Heart left ventricle (tissue), 16 donors: ENCODE measurements around the gene TSR1. TPM values are rescaled to one million over a fixed set of nuclear protein-coding genes. Genes with fewer than 3 reads are reported as not detected.
A peak's percentile ranks its signal among the peaks of the same experiment; 100 is the strongest.

Experiments used
- ATAC-seq, 4 donors: fragments of 200-7000 bp; cut with Tn5 transposase; one replicate each; pipeline ENCODE4 v1.9.1; 2020 to 2022; ENCODE audit warnings: moderate library complexity in 4 of 4, mild to moderate bottlenecking in 3 of 4, moderate number of reproducible peaks in 1 of 4
- DNase-seq, 5 donors: peaks; one replicate each; pipeline ENCODE4 v3.0.0-alpha.2; 2020
- H3K27ac ChIP-seq, 12 donors: fragments of 200-600 bp; sonication (generic) in 4 of 12; one replicate each; pipeline versions ENCODE4 v1.5.0 to v1.8.0; 2016 to 2022; ENCODE audit warnings: mild to moderate bottlenecking in 2 of 12
- H3K27me3 ChIP-seq, 9 donors: fragments of 200-600 bp; sonication (generic) in 2 of 9; one replicate each; pipeline versions ENCODE4 v1.5.1 to v1.8.0; 2016 to 2022; ENCODE audit warnings: mild to moderate bottlenecking in 3 of 9
- H3K36me3 ChIP-seq, 9 donors: fragments of 200-600 bp; sonication (generic) in 2 of 9; one replicate each; pipeline versions ENCODE4 v1.5.0 to v1.8.0; 2018 to 2022; ENCODE audit warnings: mild to moderate bottlenecking in 2 of 9
- H3K4me1 ChIP-seq, 12 donors: fragments of 200-600 bp; sonication (generic) in 4 of 12; one replicate each; pipeline versions ENCODE4 v1.5.0 to v1.8.0; 2016 to 2022; ENCODE audit warnings: mild to moderate bottlenecking in 3 of 12
- H3K4me3 ChIP-seq, 12 donors: fragments of 200-600 bp; sonication (generic) in 4 of 12; one replicate each; pipeline versions ENCODE4 v1.5.0 to v1.8.0; 2017 to 2022; ENCODE audit warnings: mild to moderate bottlenecking in 9 of 12, moderate library complexity in 4 of 12
- H3K9me3 ChIP-seq, 12 donors: fragments of 200-600 bp; sonication (generic) in 4 of 12; one replicate each; pipeline versions ENCODE4 v1.5.0 to v1.8.0; 2016 to 2022; ENCODE audit warnings: mild to moderate bottlenecking in 1 of 12
- CTCF ChIP-seq, 12 donors: fragments of 200-600 bp; sonication (generic) in 4 of 12; IDR thresholded peaks; one replicate each; pipeline versions ENCODE4 v1.5.0 to v1.8.0; 2018 to 2022; ENCODE audit warnings: antibody characterized with exemption in 12 of 12, mild to moderate bottlenecking in 5 of 12
- POLR2A ChIP-seq, 2 donors: fragments of 450-650 bp; IDR thresholded peaks; one replicate each; pipeline ENCODE4 v1.6.1; 2017; ENCODE audit warnings: antibody characterized with exemption in 2 of 2, mild to moderate bottlenecking in 2 of 2, moderate library complexity in 2 of 2
- WGBS, 4 donors: extraction: QIAGEN DNeasy Blood & Tissue Kit in 2 of 4; methylation state at CpG; one replicate each; pipeline versions ENCODE4 v1.1.5 to v1.1.7; 2013 to 2018; 5-methylcytosine and 5-hydroxymethylcytosine counted together
- intact Hi-C, 10 donors: fragments of 100-400 bp; cut with DNase I; formaldehyde crosslinking; loops; one replicate each; pipeline versions ENCODE4 v1.11.1 to v1.14.2; 2022
- long read RNA-seq, 3 donors: library from polyadenylated mRNA; unstranded; transcript quantifications; one replicate each; pipeline ENCODE4 v2.0.0, GENCODE V29; 2020 to 2021
- polyA plus RNA-seq, 2 donors: library from polyadenylated mRNA; stranded (reverse); fragments of 200-250 nt; gene quantifications; one replicate each; pipeline ENCODE4 v1.2.3, GENCODE V29; 2013
- total RNA-seq, 9 donors: library from RNA; depleted of rRNA in 2 of 9; stranded (reverse); fragments of >200 nt in 2 of 9; fragmentation: NEBNext Ultra II Directional in 3 of 9; extraction: Animal tissue kit (Norgen Biotek cat#: 25700) in 3 of 9; gene quantifications; one replicate each; pipeline versions ENCODE4 v1.1.0 to v1.2.4, GENCODE V29; 2016 to 2023
- donor health status: ischemic (EF 13 %, LVEDD 7.1; RV severe dilation, severe dysfunction).
- donor health status: healthy with polysubstance abuse.
- donor health status: DM: no; HTN: yes; CAD: no.
- donor health status: DM: no; HTN: no; CAD: no.
- donor health status: ischemic (EF 25% LVEDD 6.9; RV normal size, moderate dysfunction).
- donor health status: ischemic (EF 25% LVEDD 5.7; RV mildly dilated, moderate dysfunction).
- donor health status: healthy.
- donor health status: DM: yes; HTN: yes; CAD: no.
- donor health status: ischemic (EF 35%, LVEDD 5.7; RV mildly dilated, moderate dysfunction).
- donor health status: nonischemic (EF 11% LVEDD 7.7; RV severe dilation, severe dysfunction).
- donor health status: DM: yes; HTN: yes; CAD: no.
- donor health status: PGD.
- donor health status: ischemic (EF 29% LVEDD 5.4; RV normal size, mild dysfunction).
- donor health status: nonischemic (EF 23%, LVEDD 6.1; RV moderate dilation, normal function).

The TSR1 gene
- total RNA-seq (10 to 100 TPM; 19.4 to 35.8 (median 22.3) TPM), polyA plus RNA-seq (10 to 100 TPM; 12.0 to 26.4 TPM)
- long read RNA-seq, donor 1, full-length matches to known transcripts = 48 of 63 reads
- long read RNA-seq, donor 1, partial matches to known transcripts = 7 of 63 reads
- long read RNA-seq, donor 1, other reads (novel, unspliced or antisense) = 8 of 63 reads
- long read RNA-seq, donor 2, full-length matches to known transcripts = 128 of 165 reads
- long read RNA-seq, donor 2, partial matches to known transcripts = 20 of 165 reads
- long read RNA-seq, donor 2, other reads (novel, unspliced or antisense) = 17 of 165 reads
- long read RNA-seq, donor 3, full-length matches to known transcripts = 46 of 63 reads
- long read RNA-seq, donor 3, partial matches to known transcripts = 7 of 63 reads
- long read RNA-seq, donor 3, other reads (novel, unspliced or antisense) = 10 of 63 reads

GRCh38 chr17:2336215-2336851 is at the start of gene TSR1:
TSR1 (minus strand) TSS chr17:2336457; CDS start chr17:2336427, 30 bp downstream.
- H3K4me1 ChIP-seq = peaks cover 0 to 31% (median 17%) of the 10 kb centered on the region in 12 donors
- intact Hi-C loops = no loop called here
- ATAC-seq = peak; percentile 95 to 99 (median 96)
- no peaks in the 10 kb centered on the region for H3K27me3 ChIP-seq
- WGBS, 4 donors = 0 to 1% (median 0%) methylated on average over 20 to 48 of the region's 48 CpGs
- peaks cover 0 to 42% (median 39%) of the 10 kb centered on the region in 9 donors for H3K36me3 ChIP-seq
- DNase-seq = peak; percentile 92 to 95 (median 93)
- peak within 1 kb of the TSS; percentile 70 to 96 (median 88) for H3K4me3 ChIP-seq
- H3K9me3 ChIP-seq = no peaks in the 10 kb centered on the region
- peak within 1 kb of the TSS; percentile 6 to 95 (median 82) for H3K27ac ChIP-seq
- peak; percentile 39 to 88 for TF ChIP-seq POLR2A (IDR thresholded peaks at IDR 0.05)
- peak in 8 of 12 donors; percentile 14 to 57 (median 32) for TF ChIP-seq CTCF (IDR thresholded peaks at IDR 0.05)

GRCh38 chr17:2385240-2386210 is 49.3 kb upstream of the TSR1 start:
- intact Hi-C loops = loop anchor here in 2 of 10 donors (2.0 to 10.0 kb wide), 2 partner anchors 25 to 299 kb away; no protein-coding TSS in a partner anchor
- Histone ChIP-seq H3K4me3 (no peak overlapping the region), H3K27me3 (no peaks in the 10 kb centered on the region), H3K4me1 (peaks cover 0 to 42% (median 16%) of the 10 kb centered on the region in 12 donors), H3K9me3 (no peaks in the 10 kb centered on the region), H3K36me3 (peaks cover 2 to 45% (median 34%) of the 10 kb centered on the region in 9 donors), H3K27ac (no peak overlapping the region)
- ATAC-seq = no peak
- DNase-seq = peak in 1 of 5 donors; percentile 47
- WGBS, 4 donors = 55 to 85% (median 63%) methylated on average over 13 to 18 of the region's 18 CpGs
- TF ChIP-seq POLR2A (IDR thresholded peaks at IDR 0.05) = no peak
- no peak for TF ChIP-seq CTCF (IDR thresholded peaks at IDR 0.05)

- intact Hi-C loops = loop anchor here in 1 of 10 donors (10.0 kb wide), 1 partner anchor 300 kb away; no protein-coding TSS in a partner anchor
- H3K4me1 ChIP-seq = peaks cover 0 to 33% (median 8%) of the 10 kb centered on the region in 12 donors
- peaks cover 2 to 54% (median 42%) of the 10 kb centered on the region in 9 donors for H3K36me3 ChIP-seq
- no peak overlapping the region for H3K4me3 ChIP-seq
- TF ChIP-seq POLR2A (IDR thresholded peaks at IDR 0.05) (no peak), CTCF (IDR thresholded peaks at IDR 0.05) (no peak)
- no peaks in the 10 kb centered on the region for H3K9me3 ChIP-seq
- no peaks in the 10 kb centered on the region for H3K27me3 ChIP-seq
- H3K27ac ChIP-seq = no peak overlapping the region
- WGBS, 4 donors = 61 to 78% (median 72%) methylated on average over 18 to 22 of the region's 22 CpGs
- DNase-seq (no peak), ATAC-seq (no peak)
These were observed 48.3 kb upstream of the TSR1 start for GRCh38 chr17:2384439-2385127.
